ENCODE measurements around the gene PRKCZ. TPM values are rescaled to one million over a fixed set of nuclear protein-coding genes. Genes with fewer than 3 reads are reported as not detected.

Gene PRKCZ
- total and polyA plus RNA-seq, 4 donors: 4.8 to 9.9 (median 8.4) TPM

- TF ChIP-seq CTCF (IDR thresholded peaks at IDR 0.05; ENCODE audit: low read depth, low read length, missing input control): no peak
These were observed 34.1 kb upstream of the PRKCZ start (continued) for GRCh38 chr1:2016123-2016522.

GRCh38 chr1:2018217-2019171 is 31.7 kb upstream of the PRKCZ start:
- Histone ChIP-seq H3K4me3 (ENCODE audit: low read depth in 1 of 3, low read length in 3 of 3) (no peak overlapping the region), H3K9ac (ENCODE audit: low read depth in 1 of 2, low read length in 2 of 2) (no peak overlapping the region), H3K9me3 (ENCODE audit: control insufficient read depth in 4 of 4, low read length in 3 of 4) (no peaks in the 10 kb centered on the region), H3K36me3 (ENCODE audit: control insufficient read depth in 4 of 4, insufficient read depth in 3 of 4, low read depth in 1 of 4, low read length in 3 of 4) (no peaks in the 10 kb centered on the region), H3K27me3 (ENCODE audit: control insufficient read depth in 4 of 4, insufficient read depth in 4 of 4, low read length in 3 of 4) (peaks cover 4 to 10% (median 7%) of the 10 kb centered on the region in 4 donors), H3K27ac (ENCODE audit: low read depth in 1 of 2, low read length in 2 of 2) (no peak overlapping the region), H3K4me1 (ENCODE audit: control insufficient read depth in 4 of 4, insufficient read depth in 4 of 4, low read length in 3 of 4) (peaks cover 0 to 8% (median 2%) of the 10 kb centered on the region in 4 donors)
- no peak for DNase-seq (ENCODE audit: low spot score)
- 20% methylated on average over 48 of the region's 48 CpGs for WGBS
- TF ChIP-seq RXRA (IDR thresholded peaks at IDR 0.05) (no peak), HNF4A (conservative IDR thresholded peaks at IDR 0.05) (no peak), NR2F2 (IDR thresholded peaks at IDR 0.05) (no peak), RAD21 (IDR thresholded peaks at IDR 0.05) (no peak), FOXA1 (IDR thresholded peaks at IDR 0.05) (no peak), CTCF (IDR thresholded peaks at IDR 0.05; ENCODE audit: low read depth, low read length, missing input control) (no peak), ATF3 (IDR thresholded peaks at IDR 0.05) (no peak), YY1 (IDR thresholded peaks at IDR 0.05) (no peak), JUND (IDR thresholded peaks at IDR 0.05) (no peak), REST (IDR thresholded peaks at IDR 0.05) (no peak), ZBTB33 (IDR thresholded peaks at IDR 0.05) (no peak)
